ENCODE measurements around the gene PIGB. TPM values are rescaled to one million over a fixed set of nuclear protein-coding genes. Genes with fewer than 3 reads are reported as not detected.
A peak's percentile ranks its signal among the peaks of the same experiment; 100 is the strongest.

PIGB gene
- total RNA-seq, 1 experiment from 2014 or later, result 15.1 TPM

GRCh38 chr15:55320238-55320550 is 1.2 kb downstream of the PIGB start:
- Histone ChIP-seq H3K4me2 (ENCODE audit: low read length) (peak overlapping the region; percentile 80), H3K9ac (ENCODE audit: low read length) (no peak overlapping the region), H2AFZ (ENCODE audit: low read depth, low read length, poor library complexity, severe bottlenecking) (no peak overlapping the region), H3K79me2 (ENCODE audit: insufficient read depth, low read length) (peaks cover 33% of the 10 kb centered on the region), H3K27me3 (ENCODE audit: insufficient read depth, low read length) (no peaks in the 10 kb centered on the region), H4K20me1 (ENCODE audit: insufficient read depth) (no peaks in the 10 kb centered on the region), H3K4me1 (ENCODE audit: control insufficient read depth in 1 of 2, insufficient read depth in 2 of 2, low read length in 2 of 2) (peaks cover 6 to 11% of the 10 kb centered on the region in 2 experiments; a peak in 3 of 4 replicates), H3K27ac (ENCODE audit: low read depth, low read length) (no peak overlapping the region), H3K36me3 (ENCODE audit: control insufficient read depth in 1 of 2, insufficient read depth in 2 of 2, low read length in 2 of 2) (no peaks in the 10 kb centered on the region; a peak in 2 of 4 replicates), H3K9me2 (ENCODE audit: insufficient read depth) (no peaks in the 10 kb centered on the region), H3K9me3 (ENCODE audit: control insufficient read depth in 1 of 2, insufficient read depth in 1 of 2, low read depth in 1 of 2, low read length in 2 of 2) (no peaks in the 10 kb centered on the region), H3K4me3 (replicated peaks in 1 of 2; ENCODE audit: low read depth in 1 of 2, low read length in 2 of 2) (peak overlapping the region; percentile 85 to 89; a peak in 2 of 4 replicates)
- ATAC-seq (no peak), DNase-seq (ENCODE audit: low read depth, low spot score) (no peak)
- BruUV-seq (replicated peaks), result no TSS peak
- ChIA-PET POLR2A (interaction anchor here (1.7 kb wide), 1 partner anchor 124 kb away, joined by 6 read pairs; the partner anchor contains the start of gene RSL24D1), RAD21 (ENCODE audit: low non-redundant PET in 1 of 2, low total read pairs in 2 of 2, uncharacterized antibody in 2 of 2, unreplicated experiment in 2 of 2) (no interaction called here), CTCF (no interaction called here)
- intact Hi-C loops (cut with micrococcal nuclease), result no loop called here
- TF ChIP-seq ZBTB33 (IDR thresholded peaks at IDR 0.05; ENCODE audit: extremely low read depth, insufficient replicate concordance, low read length) (no peak), ATF3 (IDR thresholded peaks at IDR 0.05) (no peak), POLR2AphosphoS5 (IDR thresholded peaks at IDR 0.05; ENCODE audit: low read depth, low read length) (no peak), EZH2 (IDR thresholded peaks at IDR 0.05) (no peak), CBX3 (IDR thresholded peaks at IDR 0.05; ENCODE audit: low read depth) (no peak), CEBPB (IDR thresholded peaks at IDR 0.05; ENCODE audit: low read depth) (no peak), SRF (IDR thresholded peaks at IDR 0.05; ENCODE audit: low read depth) (no peak), SP1 (IDR thresholded peaks at IDR 0.05; ENCODE audit: low read depth) (no peak), POLR2A (IDR thresholded peaks at IDR 0.05; ENCODE audit: borderline replicate concordance, extremely low read depth, insufficient read depth, insufficient read length) (no peak), SIN3A (IDR thresholded peaks at IDR 0.05; ENCODE audit: low read depth) (no peak), ZFX (IDR thresholded peaks at IDR 0.05) (no peak), REST (IDR thresholded peaks at IDR 0.05; ENCODE audit: low read depth) (no peak), TCF7L2 (IDR thresholded peaks at IDR 0.05; ENCODE audit: borderline replicate concordance, extremely low read depth, insufficient read depth, insufficient read length) (no peak), JUND (IDR thresholded peaks at IDR 0.05) (no peak), EGR1 (IDR thresholded peaks at IDR 0.05; ENCODE audit: low read depth) (no peak), EZH2phosphoT487 (IDR thresholded peaks at IDR 0.05; ENCODE audit: borderline replicate concordance) (no peak), YY1 (IDR thresholded peaks at IDR 0.05; ENCODE audit: extremely low read depth, insufficient replicate concordance, low read depth, low read length) (no peak), CTCF (IDR thresholded peaks at IDR 0.05 in 2 of 3, conservative IDR thresholded peaks at IDR 0.05 in 1 of 3; ENCODE audit: borderline replicate concordance in 1 of 3, insufficient read depth in 1 of 3, low read depth in 2 of 3, low read length in 2 of 3) (no peak), RAD21 (IDR thresholded peaks at IDR 0.05; ENCODE audit: low read depth) (no peak)

Data from HCT116 (cell line).